GM21381 (cell line): ENCODE measurements around the gene KRTAP12-3.

ENCODE experiments used
- ATAC-seq: cut with Tn5 transposase; IDR thresholded peaks from one replicate; pipeline ENCODE4 v1.9.1; 2021; ENCODE audit warnings: mild to moderate bottlenecking, moderate library complexity; ENCODE audit not compliant: unreplicated experiment

KRTAP12-3 gene

GRCh38 chr21:44701023-44701400 lies 43.3 kb downstream of the KRTAP12-3 start:
- no peak for ATAC-seq

- no peak for ATAC-seq
Measured at GRCh38 chr21:44701541-44701940, 43.8 kb downstream of the KRTAP12-3 start.

- no peak for ATAC-seq
Measured at GRCh38 chr21:44702111-44702972, 44.6 kb downstream of the KRTAP12-3 start.

- ATAC-seq = no peak
Measured at GRCh38 chr21:44702973-44703730, 45.4 kb downstream of the KRTAP12-3 start.

GRCh38 chr21:44703731-44704635 lies 46.3 kb downstream of the KRTAP12-3 start:
- no peak for ATAC-seq

GRCh38 chr21:44704636-44705001 lies 46.9 kb downstream of the KRTAP12-3 start:
- ATAC-seq = no peak

- ATAC-seq = no peak
Measured at GRCh38 chr21:44706026-44706705, 48.4 kb downstream of the KRTAP12-3 start.

GRCh38 chr21:44706706-44707581 lies 49.2 kb downstream of the KRTAP12-3 start:
- ATAC-seq = no peak
